HCT116 (cell line): ENCODE results near the gene SYTL3. TPM values are rescaled to one million over a fixed set of nuclear protein-coding genes. Genes with fewer than 3 reads are reported as not detected.

Experiments
- ATAC-seq: fragments of 200-7000 bp; cut with Tn5 transposase; 2 replicates; pipeline ENCODE4 v1.9.1; 2020; ENCODE audit warnings: mild to moderate bottlenecking, moderate library complexity
- BruUV-seq: library from RNA; stranded (reverse); fragments of 400-500 nt; replicated peaks from 2 replicates; lab custom pipeline; 2021; lab: Mats Ljungman, UMichigan
- CTCF ChIA-PET: fragments of 300-600 bp; sonication (Branson Sonifier 250); formaldehyde crosslinking; loops from one replicate; lab custom pipeline; 2021; ENCODE audit warnings: antibody characterized with exemption; lab: Charles Lee
- POLR2A ChIA-PET: fragments of 300-600, 350-600 bp; sonication (Branson Sonifier 250); formaldehyde crosslinking; loops from one replicate; lab custom pipeline; 2021; ENCODE audit warnings: antibody characterized with exemption; lab: Charles Lee
- RAD21 ChIA-PET, 2 experiments: fragments of 300-600 bp; sonication (Branson Sonifier 250); formaldehyde crosslinking; loops; one replicate each; lab custom pipeline; 2023; ENCODE audit warnings: low total read pairs in 2 of 2; ENCODE audit not compliant: uncharacterized antibody in 2 of 2, unreplicated experiment in 2 of 2, low non-redundant PET in 1 of 2; lab: Charles Lee
- DNase-seq: peaks from one replicate; pipeline ENCODE4 v3.0.0-alpha.2; 2010; ENCODE audit warnings: low read depth, low spot score
- H2AFZ ChIP-seq: fragments of 200-600 bp; shearing (Covaris generic), sonication (generic); 2 replicates; pipeline ENCODE4 v1.6.1; 2017; ENCODE audit warnings: low read depth, mixed run types, mixed read lengths, antibody characterized with exemption, low read length; ENCODE audit not compliant: poor library complexity, severe bottlenecking
- H3K27ac ChIP-seq: 2 replicates; pipeline ENCODE4 v1.5.1; 2012; ENCODE audit warnings: low read depth, low read length
- H3K27me3 ChIP-seq: fragments of 200-600 bp; sonication (generic); 2 replicates; pipeline ENCODE4 v1.6.1; 2016; ENCODE audit warnings: mixed run types, low read length, mixed read lengths; ENCODE audit not compliant: insufficient read depth
- H3K36me3 ChIP-seq, 2 experiments: fragments of 200-500 bp in 1 of 2; fragments of 200-600 bp in 1 of 2; sonication (Bioruptor generic) in 1 of 2; sonication (generic) in 1 of 2; 2 replicates each; pipeline versions ENCODE4 v1.5.1 to v1.6.1; 2014 to 2016; ENCODE audit warnings: low read length in 2 of 2, inconsistent platforms in 1 of 2, mixed read lengths in 1 of 2, mixed run types in 1 of 2; ENCODE audit not compliant: insufficient read depth in 2 of 2, control insufficient read depth in 1 of 2
- H3K4me1 ChIP-seq, 2 experiments: fragments of 200-600 bp in 1 of 2; sonication (generic) in 1 of 2; 2 replicates each; pipeline versions ENCODE4 v1.5.1 to v1.6.1; 2012 to 2017; ENCODE audit warnings: low read length in 2 of 2, inconsistent platforms in 1 of 2, mild to moderate bottlenecking in 1 of 2, mixed read lengths in 1 of 2, mixed run types in 1 of 2, moderate library complexity in 1 of 2; ENCODE audit not compliant: insufficient read depth in 2 of 2, control insufficient read depth in 1 of 2
- H3K4me2 ChIP-seq: fragments of 200-600 bp; sonication (generic); 2 replicates; pipeline ENCODE4 v1.6.1; 2017; ENCODE audit warnings: mixed run types, low read length, mixed read lengths
- H3K4me3 ChIP-seq, 2 experiments: fragments of 200-600 bp in 1 of 2; sonication (generic) in 1 of 2; replicated peaks in 1 of 2; 2 replicates each; pipeline ENCODE4 v1.5.1; 2011 to 2016; ENCODE audit warnings: low read length in 2 of 2, control low read depth in 1 of 2, low read depth in 1 of 2, mild to moderate bottlenecking in 1 of 2, mixed read lengths in 1 of 2, mixed run types in 1 of 2
- H3K79me2 ChIP-seq: fragments of 200-600 bp; sonication (generic); 2 replicates; pipeline ENCODE4 v1.6.1; 2017; ENCODE audit warnings: mild to moderate bottlenecking, mixed run types, low read length, moderate library complexity, mixed read lengths; ENCODE audit not compliant: insufficient read depth
- H3K9ac ChIP-seq: fragments of 200-600 bp; sonication (generic); 2 replicates; pipeline ENCODE4 v1.6.1; 2016; ENCODE audit warnings: low read length, mixed read lengths
- H3K9me2 ChIP-seq: fragments of 200-600 bp; sonication (generic), shearing (Covaris generic); 2 replicates; pipeline ENCODE4 v1.6.1; 2017; ENCODE audit warnings: mixed run types, mild to moderate bottlenecking, moderate library complexity; ENCODE audit not compliant: insufficient read depth
- H3K9me3 ChIP-seq, 2 experiments: fragments of 200-500 bp in 1 of 2; fragments of 200-600 bp in 1 of 2; sonication (Bioruptor generic) in 1 of 2; sonication (generic) in 1 of 2; 2 replicates each; pipeline ENCODE4 v1.6.1; 2014 to 2017; ENCODE audit warnings: low read length in 2 of 2, mixed read lengths in 2 of 2, inconsistent platforms in 1 of 2, low read depth in 1 of 2, mild to moderate bottlenecking in 1 of 2, mixed run types in 1 of 2, moderate library complexity in 1 of 2; ENCODE audit not compliant: control insufficient read depth in 1 of 2, insufficient read depth in 1 of 2
- H4K20me1 ChIP-seq: fragments of 200-600 bp; sonication (generic), shearing (Covaris generic); 2 replicates; pipeline ENCODE4 v1.6.1; 2017; ENCODE audit warnings: mixed run types, mild to moderate bottlenecking, moderate library complexity; ENCODE audit not compliant: insufficient read depth
- CBX3 ChIP-seq: IDR thresholded peaks from 2 replicates; pipeline ENCODE4 v1.6.1; 2012; ENCODE audit warnings: low read depth
- EGR1 ChIP-seq: IDR thresholded peaks from 2 replicates; pipeline ENCODE4 v1.6.1; 2012; ENCODE audit warnings: low read depth
- ELF1 ChIP-seq: IDR thresholded peaks from 2 replicates; pipeline ENCODE4 v1.6.1; 2012; ENCODE audit warnings: low read depth, borderline replicate concordance
- EZH2 ChIP-seq: fragments of 200-600 bp; sonication (generic); IDR thresholded peaks from 2 replicates; pipeline ENCODE4 v1.6.1; 2017; ENCODE audit warnings: antibody characterized with exemption, mixed run types
- EZH2phosphoT487 ChIP-seq: fragments of 200-600 bp; IDR thresholded peaks from 2 replicates; pipeline ENCODE4 v1.6.1; 2018; ENCODE audit warnings: antibody characterized with exemption, borderline replicate concordance
- FOSL1 ChIP-seq: IDR thresholded peaks from 2 replicates; pipeline ENCODE4 v1.6.1; 2012; ENCODE audit warnings: low read depth
- JUND ChIP-seq: IDR thresholded peaks from 2 replicates; pipeline ENCODE4 v1.6.1; 2012
- MAX ChIP-seq: IDR thresholded peaks from 2 replicates; pipeline ENCODE4 v1.6.1; 2012
- POLR2A ChIP-seq: IDR thresholded peaks from 2 replicates; pipeline ENCODE4 v1.7.0; 2011; ENCODE audit warnings: borderline replicate concordance; ENCODE audit not compliant: insufficient read depth, insufficient read length; ENCODE audit errors: extremely low read depth
- POLR2AphosphoS5 ChIP-seq: IDR thresholded peaks from 2 replicates; pipeline ENCODE4 v1.6.1; 2011; ENCODE audit warnings: mild to moderate bottlenecking, low read depth, low read length, moderate library complexity
- RAD21 ChIP-seq: IDR thresholded peaks from 2 replicates; pipeline ENCODE4 v1.6.1; 2012; ENCODE audit warnings: low read depth, mild to moderate bottlenecking
- SIN3A ChIP-seq: IDR thresholded peaks from 2 replicates; pipeline ENCODE4 v1.6.1; 2012; ENCODE audit warnings: low read depth
- SP1 ChIP-seq: IDR thresholded peaks from 2 replicates; pipeline ENCODE4 v1.6.1; 2012; ENCODE audit warnings: low read depth
- SRF ChIP-seq: IDR thresholded peaks from 2 replicates; pipeline ENCODE4 v1.6.1; 2012; ENCODE audit warnings: low read depth
- TCF7L2 ChIP-seq: IDR thresholded peaks from 2 replicates; pipeline ENCODE4 v1.7.0; 2011; ENCODE audit warnings: borderline replicate concordance, inconsistent platforms; ENCODE audit not compliant: insufficient read depth, insufficient read length; ENCODE audit errors: extremely low read depth
- ZFX ChIP-seq: fragments of 450-650 bp; IDR thresholded peaks from 2 replicates; pipeline ENCODE4 v1.6.1; 2017
- ZNF274 ChIP-seq: fragments of 200-500 bp; sonication (Bioruptor generic); IDR thresholded peaks from 2 replicates; pipeline ENCODE4 v1.6.1; 2014; ENCODE audit warnings: mild to moderate bottlenecking, low read depth, low read length, inconsistent platforms
- intact Hi-C: fragments of 100-400 bp; cut with micrococcal nuclease; formaldehyde crosslinking; loops from 2 replicates; pipeline ENCODE4 v1.10.0; 2022
- total RNA-seq: library from RNA; stranded (reverse); gene quantifications from one replicate; pipeline ENCODE4 v1.2.1, GENCODE V29; 2021; ENCODE audit not compliant: unreplicated experiment
- TF ChIP-seq, protein P1 (sequence below): IDR thresholded peaks from 2 replicates; pipeline ENCODE4 v1.6.1; 2012
- TF ChIP-seq, protein P2 (sequence below): IDR thresholded peaks from 2 replicates; pipeline ENCODE4 v1.6.1; 2012; ENCODE audit warnings: low read depth
- TF ChIP-seq, protein P3 (sequence below), 3 experiments: fragments of 200-600 bp in 1 of 3; sonication (generic) in 1 of 3; IDR thresholded peaks in 2 of 3; conservative IDR thresholded peaks in 1 of 3; 2 replicates each; pipeline ENCODE4 v1.5.1; 2012 to 2017; ENCODE audit warnings: low read depth in 2 of 3, low read length in 2 of 3, antibody characterized with exemption in 1 of 3, borderline replicate concordance in 1 of 3, control low read depth in 1 of 3, mild to moderate bottlenecking in 1 of 3, mixed read lengths in 1 of 3, mixed run types in 1 of 3, moderate library complexity in 1 of 3; ENCODE audit not compliant: insufficient read depth in 1 of 3

SYTL3 gene
- total RNA-seq, 1 experiment from 2014 or later, result 55.3 TPM

DNA sequence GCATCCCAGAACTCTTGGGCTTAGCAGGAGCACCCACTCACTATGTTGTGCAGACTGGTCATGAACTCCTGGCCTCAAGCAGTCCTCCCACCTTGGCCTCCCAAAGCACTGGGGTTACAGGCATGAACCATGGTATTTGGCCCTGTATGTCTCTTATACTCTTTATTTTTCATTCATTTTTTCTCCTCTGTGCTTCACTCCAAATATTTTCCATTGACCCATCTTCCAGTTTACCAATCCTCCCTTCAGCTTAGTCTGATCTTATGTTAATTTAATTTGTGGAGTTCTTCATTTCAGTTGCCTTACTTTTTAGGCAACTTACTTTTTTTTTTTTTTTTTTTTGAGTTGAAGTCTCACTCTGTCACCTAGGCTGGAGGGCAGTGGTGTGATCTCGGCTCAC, 89.8 kb downstream of the SYTL3 start:
- DNase-seq (no peak), ATAC-seq (no peak)
- no TSS peak for BruUV-seq
- Histone ChIP-seq H2AFZ (no peak overlapping the region), H3K9me3 (peaks cover 0 to 3% of the 10 kb centered on the region in 2 experiments; a peak in 1 of 4 replicates), H4K20me1 (no peaks in the 10 kb centered on the region), H3K9me2 (no peaks in the 10 kb centered on the region), H3K4me1 (peaks cover 72 to 97% of the 10 kb centered on the region in 2 experiments), H3K4me2 (no peak overlapping the region), H3K79me2 (peaks cover 93% of the 10 kb centered on the region), H3K9ac (no peak overlapping the region), H3K36me3 (peaks cover 0 to 16% of the 10 kb centered on the region in 2 experiments; a peak in 1 of 4 replicates), H3K4me3 (no peak overlapping the region), H3K27me3 (no peaks in the 10 kb centered on the region), H3K27ac (peak overlapping the region; percentile 97)
- ChIA-PET POLR2A (interaction anchor here (1.7 to 3.5 kb wide), 4 partner anchors 9 to 33 kb away, joined by 5 to 19 read pairs (median 14); no protein-coding TSS in a partner anchor), CTCF (interaction anchor here (2.5 to 4.0 kb wide), 2 partner anchors 21 to 33 kb away, joined by 8 to 12 read pairs; no protein-coding TSS in a partner anchor), RAD21 (no interaction called here)
- intact Hi-C loops, result no loop called here
- TF ChIP-seq POLR2AphosphoS5, result no peak
- no peak for TF ChIP-seq MAX
- TF ChIP-seq POLR2A, result no peak
- TF ChIP-seq, protein P1, sequence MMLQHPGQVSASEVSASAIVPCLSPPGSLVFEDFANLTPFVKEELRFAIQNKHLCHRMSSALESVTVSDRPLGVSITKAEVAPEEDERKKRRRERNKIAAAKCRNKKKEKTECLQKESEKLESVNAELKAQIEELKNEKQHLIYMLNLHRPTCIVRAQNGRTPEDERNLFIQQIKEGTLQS, result no peak
- TF ChIP-seq ELF1, result no peak
- TF ChIP-seq, protein P2, sequence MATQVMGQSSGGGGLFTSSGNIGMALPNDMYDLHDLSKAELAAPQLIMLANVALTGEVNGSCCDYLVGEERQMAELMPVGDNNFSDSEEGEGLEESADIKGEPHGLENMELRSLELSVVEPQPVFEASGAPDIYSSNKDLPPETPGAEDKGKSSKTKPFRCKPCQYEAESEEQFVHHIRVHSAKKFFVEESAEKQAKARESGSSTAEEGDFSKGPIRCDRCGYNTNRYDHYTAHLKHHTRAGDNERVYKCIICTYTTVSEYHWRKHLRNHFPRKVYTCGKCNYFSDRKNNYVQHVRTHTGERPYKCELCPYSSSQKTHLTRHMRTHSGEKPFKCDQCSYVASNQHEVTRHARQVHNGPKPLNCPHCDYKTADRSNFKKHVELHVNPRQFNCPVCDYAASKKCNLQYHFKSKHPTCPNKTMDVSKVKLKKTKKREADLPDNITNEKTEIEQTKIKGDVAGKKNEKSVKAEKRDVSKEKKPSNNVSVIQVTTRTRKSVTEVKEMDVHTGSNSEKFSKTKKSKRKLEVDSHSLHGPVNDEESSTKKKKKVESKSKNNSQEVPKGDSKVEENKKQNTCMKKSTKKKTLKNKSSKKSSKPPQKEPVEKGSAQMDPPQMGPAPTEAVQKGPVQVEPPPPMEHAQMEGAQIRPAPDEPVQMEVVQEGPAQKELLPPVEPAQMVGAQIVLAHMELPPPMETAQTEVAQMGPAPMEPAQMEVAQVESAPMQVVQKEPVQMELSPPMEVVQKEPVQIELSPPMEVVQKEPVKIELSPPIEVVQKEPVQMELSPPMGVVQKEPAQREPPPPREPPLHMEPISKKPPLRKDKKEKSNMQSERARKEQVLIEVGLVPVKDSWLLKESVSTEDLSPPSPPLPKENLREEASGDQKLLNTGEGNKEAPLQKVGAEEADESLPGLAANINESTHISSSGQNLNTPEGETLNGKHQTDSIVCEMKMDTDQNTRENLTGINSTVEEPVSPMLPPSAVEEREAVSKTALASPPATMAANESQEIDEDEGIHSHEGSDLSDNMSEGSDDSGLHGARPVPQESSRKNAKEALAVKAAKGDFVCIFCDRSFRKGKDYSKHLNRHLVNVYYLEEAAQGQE, result no peak
- no peak for TF ChIP-seq EZH2phosphoT487
- no peak for TF ChIP-seq ZFX
- TF ChIP-seq FOSL1, result no peak
- TF ChIP-seq, protein P3, sequence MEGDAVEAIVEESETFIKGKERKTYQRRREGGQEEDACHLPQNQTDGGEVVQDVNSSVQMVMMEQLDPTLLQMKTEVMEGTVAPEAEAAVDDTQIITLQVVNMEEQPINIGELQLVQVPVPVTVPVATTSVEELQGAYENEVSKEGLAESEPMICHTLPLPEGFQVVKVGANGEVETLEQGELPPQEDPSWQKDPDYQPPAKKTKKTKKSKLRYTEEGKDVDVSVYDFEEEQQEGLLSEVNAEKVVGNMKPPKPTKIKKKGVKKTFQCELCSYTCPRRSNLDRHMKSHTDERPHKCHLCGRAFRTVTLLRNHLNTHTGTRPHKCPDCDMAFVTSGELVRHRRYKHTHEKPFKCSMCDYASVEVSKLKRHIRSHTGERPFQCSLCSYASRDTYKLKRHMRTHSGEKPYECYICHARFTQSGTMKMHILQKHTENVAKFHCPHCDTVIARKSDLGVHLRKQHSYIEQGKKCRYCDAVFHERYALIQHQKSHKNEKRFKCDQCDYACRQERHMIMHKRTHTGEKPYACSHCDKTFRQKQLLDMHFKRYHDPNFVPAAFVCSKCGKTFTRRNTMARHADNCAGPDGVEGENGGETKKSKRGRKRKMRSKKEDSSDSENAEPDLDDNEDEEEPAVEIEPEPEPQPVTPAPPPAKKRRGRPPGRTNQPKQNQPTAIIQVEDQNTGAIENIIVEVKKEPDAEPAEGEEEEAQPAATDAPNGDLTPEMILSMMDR (IDR thresholded peaks at IDR 0.05 in 2 of 3, conservative IDR thresholded peaks at IDR 0.05 in 1 of 3; ENCODE audit: borderline replicate concordance in 1 of 3, insufficient read depth in 1 of 3, low read depth in 2 of 3, low read length in 2 of 3), result no peak
- no peak for TF ChIP-seq JUND
- TF ChIP-seq EZH2, result no peak
- no peak for TF ChIP-seq TCF7L2
- no peak for TF ChIP-seq CBX3
- TF ChIP-seq ZNF274, result no peak
- TF ChIP-seq EGR1, result no peak
- TF ChIP-seq SIN3A, result no peak
- TF ChIP-seq SRF, result no peak
- TF ChIP-seq RAD21, result no peak
- TF ChIP-seq SP1, result no peak
